HFFc6 (cell line): ENCODE data around the gene EIF4B. TPM values are rescaled to one million over a fixed set of nuclear protein-coding genes. Genes with fewer than 3 reads are reported as not detected.
A peak's percentile ranks its signal among the peaks of the same experiment; 100 is the strongest.

Experiments used
- DNase-seq: peaks from one replicate; pipeline ENCODE4 v3.0.0-alpha.2; 2018
- H3K27ac Mint-ChIP-seq: 2 replicates; pipeline ENCODE4 v1.8.0; 2020; ENCODE audit warnings: mild to moderate bottlenecking, mixed read lengths
- H3K27me3 Mint-ChIP-seq: 2 replicates; pipeline ENCODE4 v1.8.0; 2021; ENCODE audit warnings: mild to moderate bottlenecking, moderate library complexity, mixed read lengths; ENCODE audit not compliant: insufficient read depth
- H3K36me3 Mint-ChIP-seq: 2 replicates; pipeline ENCODE4 v1.8.0; 2021; ENCODE audit warnings: low read depth, mixed read lengths
- H3K4me1 Mint-ChIP-seq: 2 replicates; pipeline ENCODE4 v1.8.0; 2020; ENCODE audit warnings: low read depth, mixed read lengths
- H3K4me3 Mint-ChIP-seq: 2 replicates; pipeline ENCODE4 v1.8.0; 2020; ENCODE audit warnings: mild to moderate bottlenecking, moderate library complexity, mixed read lengths
- H3K9me3 Mint-ChIP-seq: 2 replicates; pipeline ENCODE4 v1.8.0; 2020; ENCODE audit warnings: mild to moderate bottlenecking, mixed read lengths
- CTCF ChIP-seq: fragments of 200-600 bp; sonication (generic); IDR thresholded peaks from 2 replicates; pipeline ENCODE4 v1.5.0; 2021; ENCODE audit warnings: antibody characterized with exemption, mild to moderate bottlenecking
- total RNA-seq, 6 experiments: library from RNA; stranded (reverse); fragmentation: NEBNext Ultra II Directional; extraction: Animal tissue kit (Norgen Biotek cat#: 25700); gene quantifications; 2 replicates in 1 of 6; 3 replicates in 5 of 6; pipeline ENCODE4 v1.2.3, GENCODE V29; 2021

The EIF4B gene
- total RNA-seq, 6 experiments from 2014 or later, result 376 to 437 (median 392) TPM

- H3K27ac Mint-ChIP-seq, result peak overlapping the region; percentile 95
- TF ChIP-seq CTCF, result no peak
- peaks cover 13% of the 10 kb centered on the region for H3K27me3 Mint-ChIP-seq
- DNase-seq, result no peak
- peaks cover 28% of the 10 kb centered on the region; the same call in 1 of the 2 replicates for H3K36me3 Mint-ChIP-seq
- peaks cover 76% of the 10 kb centered on the region for H3K4me1 Mint-ChIP-seq
- H3K4me3 Mint-ChIP-seq, result no peak overlapping the region
- H3K9me3 Mint-ChIP-seq, result no peaks in the 10 kb centered on the region
Measured at GRCh38 chr12:53069621-53070410, 63.6 kb downstream of the EIF4B start.

- Mint-ChIP-seq H3K4me1 (peaks cover 64% of the 10 kb centered on the region), H3K36me3 (peaks cover 28% of the 10 kb centered on the region; the same call in 1 of the 2 replicates), H3K27me3 (peaks cover 10% of the 10 kb centered on the region), H3K4me3 (peak overlapping the region; percentile 28), H3K27ac (peak overlapping the region; percentile 76), H3K9me3 (no peaks in the 10 kb centered on the region)
- TF ChIP-seq CTCF, result no peak
- DNase-seq, result no peak
Measured at GRCh38 chr12:53070877-53071492, 64.7 kb downstream of the EIF4B start.

GRCh38 chr12:53071591-53072551 is 65.6 kb downstream of the EIF4B start:
- Mint-ChIP-seq H3K36me3 (peaks cover 30% of the 10 kb centered on the region), H3K4me3 (peak overlapping the region; percentile 52), H3K27me3 (peaks cover 10% of the 10 kb centered on the region), H3K4me1 (peaks cover 55% of the 10 kb centered on the region), H3K27ac (peak overlapping the region; percentile 76), H3K9me3 (no peaks in the 10 kb centered on the region)
- TF ChIP-seq CTCF, result peak; percentile 53
- DNase-seq, result no peak

GRCh38 chr12:53073881-53074280 is 67.6 kb downstream of the EIF4B start:
- no peak for DNase-seq

More at GRCh38 chr12:53073881-53074280, 67.6 kb downstream of the EIF4B start:
- Mint-ChIP-seq H3K4me3 (no peak overlapping the region), H3K27me3 (peaks cover 9% of the 10 kb centered on the region), H3K9me3 (no peaks in the 10 kb centered on the region), H3K4me1 (peaks cover 50% of the 10 kb centered on the region), H3K36me3 (peaks cover 39% of the 10 kb centered on the region), H3K27ac (no peak overlapping the region)
- TF ChIP-seq CTCF, result no peak
